HCT116 (cell line): ENCODE data around the gene MTURN. TPM values are rescaled to one million over a fixed set of nuclear protein-coding genes. Genes with fewer than 3 reads are reported as not detected.

Experiments used
- ATAC-seq: fragments of 200-7000 bp; cut with Tn5 transposase; 2 replicates; pipeline ENCODE4 v1.9.1; 2020; ENCODE audit warnings: mild to moderate bottlenecking, moderate library complexity
- BruUV-seq: library from RNA; stranded (reverse); fragments of 400-500 nt; replicated peaks from 2 replicates; lab custom pipeline; 2021; lab: Mats Ljungman, UMichigan
- CTCF ChIA-PET: fragments of 300-600 bp; sonication (Branson Sonifier 250); formaldehyde crosslinking; loops from one replicate; lab custom pipeline; 2021; ENCODE audit warnings: antibody characterized with exemption; lab: Charles Lee
- POLR2A ChIA-PET: fragments of 300-600, 350-600 bp; sonication (Branson Sonifier 250); formaldehyde crosslinking; loops from one replicate; lab custom pipeline; 2021; ENCODE audit warnings: antibody characterized with exemption; lab: Charles Lee
- RAD21 ChIA-PET, 2 experiments: fragments of 300-600 bp; sonication (Branson Sonifier 250); formaldehyde crosslinking; loops; one replicate each; lab custom pipeline; 2023; ENCODE audit warnings: low total read pairs in 2 of 2; ENCODE audit not compliant: uncharacterized antibody in 2 of 2, unreplicated experiment in 2 of 2, low non-redundant PET in 1 of 2; lab: Charles Lee
- DNase-seq: peaks from one replicate; pipeline ENCODE4 v3.0.0-alpha.2; 2010; ENCODE audit warnings: low read depth, low spot score
- H2AFZ ChIP-seq: fragments of 200-600 bp; shearing (Covaris generic), sonication (generic); 2 replicates; pipeline ENCODE4 v1.6.1; 2017; ENCODE audit warnings: low read depth, mixed run types, mixed read lengths, antibody characterized with exemption, low read length; ENCODE audit not compliant: poor library complexity, severe bottlenecking
- H3K27ac ChIP-seq: 2 replicates; pipeline ENCODE4 v1.5.1; 2012; ENCODE audit warnings: low read depth, low read length
- H3K27me3 ChIP-seq: fragments of 200-600 bp; sonication (generic); 2 replicates; pipeline ENCODE4 v1.6.1; 2016; ENCODE audit warnings: mixed run types, low read length, mixed read lengths; ENCODE audit not compliant: insufficient read depth
- H3K36me3 ChIP-seq, 2 experiments: fragments of 200-500 bp in 1 of 2; fragments of 200-600 bp in 1 of 2; sonication (Bioruptor generic) in 1 of 2; sonication (generic) in 1 of 2; 2 replicates each; pipeline versions ENCODE4 v1.5.1 to v1.6.1; 2014 to 2016; ENCODE audit warnings: low read length in 2 of 2, inconsistent platforms in 1 of 2, mixed read lengths in 1 of 2, mixed run types in 1 of 2; ENCODE audit not compliant: insufficient read depth in 2 of 2, control insufficient read depth in 1 of 2
- H3K4me1 ChIP-seq, 2 experiments: fragments of 200-600 bp in 1 of 2; sonication (generic) in 1 of 2; 2 replicates each; pipeline versions ENCODE4 v1.5.1 to v1.6.1; 2012 to 2017; ENCODE audit warnings: low read length in 2 of 2, inconsistent platforms in 1 of 2, mild to moderate bottlenecking in 1 of 2, mixed read lengths in 1 of 2, mixed run types in 1 of 2, moderate library complexity in 1 of 2; ENCODE audit not compliant: insufficient read depth in 2 of 2, control insufficient read depth in 1 of 2
- H3K4me2 ChIP-seq: fragments of 200-600 bp; sonication (generic); 2 replicates; pipeline ENCODE4 v1.6.1; 2017; ENCODE audit warnings: mixed run types, low read length, mixed read lengths
- H3K4me3 ChIP-seq, 2 experiments: fragments of 200-600 bp in 1 of 2; sonication (generic) in 1 of 2; replicated peaks in 1 of 2; 2 replicates each; pipeline ENCODE4 v1.5.1; 2011 to 2016; ENCODE audit warnings: low read length in 2 of 2, control low read depth in 1 of 2, low read depth in 1 of 2, mild to moderate bottlenecking in 1 of 2, mixed read lengths in 1 of 2, mixed run types in 1 of 2
- H3K79me2 ChIP-seq: fragments of 200-600 bp; sonication (generic); 2 replicates; pipeline ENCODE4 v1.6.1; 2017; ENCODE audit warnings: mild to moderate bottlenecking, mixed run types, low read length, moderate library complexity, mixed read lengths; ENCODE audit not compliant: insufficient read depth
- H3K9ac ChIP-seq: fragments of 200-600 bp; sonication (generic); 2 replicates; pipeline ENCODE4 v1.6.1; 2016; ENCODE audit warnings: low read length, mixed read lengths
- H3K9me2 ChIP-seq: fragments of 200-600 bp; sonication (generic), shearing (Covaris generic); 2 replicates; pipeline ENCODE4 v1.6.1; 2017; ENCODE audit warnings: mixed run types, mild to moderate bottlenecking, moderate library complexity; ENCODE audit not compliant: insufficient read depth
- H3K9me3 ChIP-seq, 2 experiments: fragments of 200-500 bp in 1 of 2; fragments of 200-600 bp in 1 of 2; sonication (Bioruptor generic) in 1 of 2; sonication (generic) in 1 of 2; 2 replicates each; pipeline ENCODE4 v1.6.1; 2014 to 2017; ENCODE audit warnings: low read length in 2 of 2, mixed read lengths in 2 of 2, inconsistent platforms in 1 of 2, low read depth in 1 of 2, mild to moderate bottlenecking in 1 of 2, mixed run types in 1 of 2, moderate library complexity in 1 of 2; ENCODE audit not compliant: control insufficient read depth in 1 of 2, insufficient read depth in 1 of 2
- H4K20me1 ChIP-seq: fragments of 200-600 bp; sonication (generic), shearing (Covaris generic); 2 replicates; pipeline ENCODE4 v1.6.1; 2017; ENCODE audit warnings: mixed run types, mild to moderate bottlenecking, moderate library complexity; ENCODE audit not compliant: insufficient read depth
- ZBTB33 ChIP-seq: IDR thresholded peaks from 2 replicates; pipeline ENCODE4 v1.6.1; 2011; ENCODE audit warnings: mild to moderate bottlenecking, low read length, moderate library complexity; ENCODE audit not compliant: insufficient replicate concordance; ENCODE audit errors: extremely low read depth
- ZNF274 ChIP-seq: fragments of 200-500 bp; sonication (Bioruptor generic); IDR thresholded peaks from 2 replicates; pipeline ENCODE4 v1.6.1; 2014; ENCODE audit warnings: mild to moderate bottlenecking, low read depth, low read length, inconsistent platforms
- intact Hi-C: fragments of 100-400 bp; cut with micrococcal nuclease; formaldehyde crosslinking; loops from 2 replicates; pipeline ENCODE4 v1.10.0; 2022
- total RNA-seq: library from RNA; stranded (reverse); gene quantifications from one replicate; pipeline ENCODE4 v1.2.1, GENCODE V29; 2021; ENCODE audit not compliant: unreplicated experiment

MTURN gene
- total RNA-seq, 1 experiment from 2014 or later = 7.5 TPM

- no peak for ATAC-seq
- Histone ChIP-seq H3K9ac (no peak overlapping the region), H3K79me2 (no peaks in the 10 kb centered on the region), H3K4me2 (no peak overlapping the region), H4K20me1 (no peaks in the 10 kb centered on the region), H3K27ac (no peak overlapping the region), H3K4me1 (peaks cover 13 to 17% of the 10 kb centered on the region in 2 experiments), H3K9me3 (no peaks in the 10 kb centered on the region), H2AFZ (no peak overlapping the region), H3K9me2 (no peaks in the 10 kb centered on the region), H3K4me3 (no peak overlapping the region), H3K27me3 (no peaks in the 10 kb centered on the region), H3K36me3 (no peaks in the 10 kb centered on the region)
- BruUV-seq = no TSS peak
- ChIA-PET POLR2A (no interaction called here), RAD21 (no interaction called here), CTCF (no interaction called here)
- DNase-seq = no peak
- intact Hi-C loops = no loop called here
- no peak for TF ChIP-seq ZNF274
- TF ChIP-seq ZBTB33 = no peak
These were observed 75.2 kb downstream of the MTURN start for GRCh38 chr7:30209951-30210350.

Other genes with a start within 250 kb of the MTURN start
- 76.8 TPM for gene SCRN1, start 145.2 kb upstream of the MTURN start, total RNA-seq
- gene FKBP14, start 108.3 kb upstream of the MTURN start, total RNA-seq = 13.6 TPM
- gene PLEKHA8, start 106.6 kb upstream of the MTURN start, total RNA-seq = 13.6 TPM
- 10.2 TPM for gene ZNRF2, start 149.6 kb downstream of the MTURN start, total RNA-seq